ENCODE results near the gene ERH. TPM values are rescaled to one million over a fixed set of nuclear protein-coding genes. Genes with fewer than 3 reads are reported as not detected.

Gene ERH
- total RNA-seq, 1 donor from 2014 or later, result 337 TPM

DNA sequence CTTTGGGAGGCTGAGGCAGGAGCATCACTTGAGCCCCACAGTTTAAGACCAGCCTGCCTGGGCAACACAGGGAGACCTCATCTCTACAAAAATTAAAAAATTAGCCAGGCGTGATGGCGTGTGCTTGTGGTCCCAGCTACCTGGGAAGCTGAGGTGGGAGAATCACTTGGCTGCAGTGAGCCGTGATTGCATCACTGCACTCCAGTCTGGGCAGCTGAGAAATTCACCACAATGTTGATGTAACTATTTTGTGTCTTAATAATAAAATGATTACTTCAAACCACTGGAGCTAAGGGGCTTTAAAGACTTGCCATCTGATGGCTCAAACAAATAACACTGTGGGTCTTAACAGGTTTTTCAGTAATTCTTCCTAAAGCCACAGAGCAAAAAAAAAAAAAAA is 10.8 kb downstream of the ERH start:
- no peaks in the 10 kb centered on the region for H3K4me1 ChIP-seq
- H3K36me3 ChIP-seq, result peaks cover 49% of the 10 kb centered on the region
- H3K4me2 ChIP-seq, result no peak overlapping the region
- H3K4me3 ChIP-seq, result no peak overlapping the region
- TF ChIP-seq EZH2phosphoT487 (IDR thresholded peaks at IDR 0.05), result no peak
- TF ChIP-seq, protein P1, sequence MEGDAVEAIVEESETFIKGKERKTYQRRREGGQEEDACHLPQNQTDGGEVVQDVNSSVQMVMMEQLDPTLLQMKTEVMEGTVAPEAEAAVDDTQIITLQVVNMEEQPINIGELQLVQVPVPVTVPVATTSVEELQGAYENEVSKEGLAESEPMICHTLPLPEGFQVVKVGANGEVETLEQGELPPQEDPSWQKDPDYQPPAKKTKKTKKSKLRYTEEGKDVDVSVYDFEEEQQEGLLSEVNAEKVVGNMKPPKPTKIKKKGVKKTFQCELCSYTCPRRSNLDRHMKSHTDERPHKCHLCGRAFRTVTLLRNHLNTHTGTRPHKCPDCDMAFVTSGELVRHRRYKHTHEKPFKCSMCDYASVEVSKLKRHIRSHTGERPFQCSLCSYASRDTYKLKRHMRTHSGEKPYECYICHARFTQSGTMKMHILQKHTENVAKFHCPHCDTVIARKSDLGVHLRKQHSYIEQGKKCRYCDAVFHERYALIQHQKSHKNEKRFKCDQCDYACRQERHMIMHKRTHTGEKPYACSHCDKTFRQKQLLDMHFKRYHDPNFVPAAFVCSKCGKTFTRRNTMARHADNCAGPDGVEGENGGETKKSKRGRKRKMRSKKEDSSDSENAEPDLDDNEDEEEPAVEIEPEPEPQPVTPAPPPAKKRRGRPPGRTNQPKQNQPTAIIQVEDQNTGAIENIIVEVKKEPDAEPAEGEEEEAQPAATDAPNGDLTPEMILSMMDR (IDR thresholded peaks at IDR 0.05), result no peak
- no peak for TF ChIP-seq EZH2 (IDR thresholded peaks at IDR 0.05)
- H3K27me3 Mint-ChIP-seq (ENCODE audit: insufficient read depth, low read depth), result peaks cover 2% of the 10 kb centered on the region
- no peak overlapping the region for H3K27ac Mint-ChIP-seq
- H3K79me2 ChIP-seq (ENCODE audit: low read depth), result peaks cover 100% of the 10 kb centered on the region
- no peak overlapping the region for H3K4me3 Mint-ChIP-seq
- H3K9me3 ChIP-seq (ENCODE audit: low read depth), result no peaks in the 10 kb centered on the region
- H3F3A ChIP-seq (ENCODE audit: low read depth), result no peaks in the 10 kb centered on the region
- no peak for DNase-seq (ENCODE audit: low spot score)
- H2AFZ ChIP-seq (replicated peaks), result no peak overlapping the region
- H3K9ac ChIP-seq, result no peak overlapping the region
- no peaks in the 10 kb centered on the region for H3K4me1 Mint-ChIP-seq
- peaks cover 41% of the 10 kb centered on the region for H3K36me3 Mint-ChIP-seq
- no peaks in the 10 kb centered on the region for H3K27me3 ChIP-seq
- peaks cover 97% of the 10 kb centered on the region for H4K20me1 ChIP-seq (ENCODE audit: low read depth)
- H3K9me3 Mint-ChIP-seq, result no peaks in the 10 kb centered on the region
- no peak overlapping the region for H3K27ac ChIP-seq

DNA sequence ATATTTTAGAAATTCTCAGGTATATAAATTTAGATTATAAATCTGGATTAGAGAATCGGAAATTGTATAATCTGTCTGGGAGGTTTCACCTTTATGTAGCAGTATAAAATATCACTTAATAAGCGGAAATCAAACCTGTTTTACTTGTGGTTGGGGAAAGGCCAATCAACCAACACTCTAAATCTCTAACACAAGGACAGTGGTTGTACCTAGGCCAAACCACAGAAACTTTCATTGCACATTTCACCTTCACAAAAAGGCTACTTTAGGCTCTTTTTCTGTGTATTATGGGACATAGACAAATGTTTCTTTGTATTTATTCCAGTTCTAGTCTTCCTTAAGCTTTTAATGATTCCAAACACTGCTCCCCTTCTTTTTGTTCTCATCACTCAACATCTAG is 19.8 kb downstream of the ERH start:
- H3F3A ChIP-seq (ENCODE audit: low read depth), result peaks cover 6% of the 10 kb centered on the region
- H3K36me3 Mint-ChIP-seq, result peaks cover 41% of the 10 kb centered on the region
- no peaks in the 10 kb centered on the region for H3K4me1 Mint-ChIP-seq
- H3K27me3 Mint-ChIP-seq (ENCODE audit: insufficient read depth, low read depth), result no peaks in the 10 kb centered on the region
- H2AFZ ChIP-seq (replicated peaks), result no peak overlapping the region
- H3K27me3 ChIP-seq, result no peaks in the 10 kb centered on the region
- peaks cover 45% of the 10 kb centered on the region for H4K20me1 ChIP-seq (ENCODE audit: low read depth)
- no peak for DNase-seq (ENCODE audit: low spot score)
- H3K4me1 ChIP-seq, result no peaks in the 10 kb centered on the region
- H3K9me3 ChIP-seq (ENCODE audit: low read depth), result no peaks in the 10 kb centered on the region
- peaks cover 4% of the 10 kb centered on the region for H3K9me3 Mint-ChIP-seq
- H3K27ac ChIP-seq, result no peak overlapping the region
- H3K4me2 ChIP-seq, result no peak overlapping the region
- H3K4me3 ChIP-seq, result no peak overlapping the region
- TF ChIP-seq EZH2 (IDR thresholded peaks at IDR 0.05) (no peak), EZH2phosphoT487 (IDR thresholded peaks at IDR 0.05) (no peak)
- TF ChIP-seq, protein P1 (IDR thresholded peaks at IDR 0.05), result no peak
- H3K79me2 ChIP-seq (ENCODE audit: low read depth), result peaks cover 34% of the 10 kb centered on the region
- no peak overlapping the region for H3K27ac Mint-ChIP-seq
- H3K4me3 Mint-ChIP-seq, result no peak overlapping the region
- H3K36me3 ChIP-seq, result peaks cover 31% of the 10 kb centered on the region
- no peak overlapping the region for H3K9ac ChIP-seq

GRCh38 chr14:69376439-69376838 is 21.7 kb downstream of the ERH start:
- Histone ChIP-seq H3K4me2 (no peak overlapping the region), H3F3A (ENCODE audit: low read depth) (peaks cover 6% of the 10 kb centered on the region), H3K9ac (no peak overlapping the region), H4K20me1 (ENCODE audit: low read depth) (peaks cover 30% of the 10 kb centered on the region), H2AFZ (replicated peaks) (no peak overlapping the region), H3K27me3 (no peaks in the 10 kb centered on the region), H3K36me3 (peaks cover 20% of the 10 kb centered on the region), H3K79me2 (ENCODE audit: low read depth) (peaks cover 15% of the 10 kb centered on the region), H3K4me1 (no peaks in the 10 kb centered on the region), H3K27ac (no peak overlapping the region), H3K9me3 (ENCODE audit: low read depth) (no peaks in the 10 kb centered on the region), H3K4me3 (no peak overlapping the region)
- Mint-ChIP-seq H3K9me3 (peaks cover 4% of the 10 kb centered on the region), H3K27me3 (ENCODE audit: insufficient read depth, low read depth) (no peaks in the 10 kb centered on the region), H3K36me3 (peaks cover 41% of the 10 kb centered on the region), H3K4me3 (no peak overlapping the region), H3K4me1 (no peaks in the 10 kb centered on the region), H3K27ac (no peak overlapping the region)
- no peak for DNase-seq (ENCODE audit: low spot score)
- TF ChIP-seq EZH2 (IDR thresholded peaks at IDR 0.05) (no peak), EZH2phosphoT487 (IDR thresholded peaks at IDR 0.05) (no peak)
- TF ChIP-seq, protein P1 (IDR thresholded peaks at IDR 0.05), result no peak
